ENCODE measurements around the gene ICAM2.
"Not testable (repeated sequence)": the region's sequence is repeated elsewhere in the genome, so short reads cannot be mapped to it uniquely, and the experiment has no call there.

ICAM2 gene

GRCh38 chr17:63997341-63998048 is 22.9 kb downstream of the ICAM2 start:
- DNase-seq (ENCODE audit: low read depth), result no peak

- DNase-seq (ENCODE audit: low read depth), result no peak
Measured at GRCh38 chr17:63996430-63997182, 23.8 kb downstream of the ICAM2 start.

GRCh38 chr17:63995626-63996025 is 24.8 kb downstream of the ICAM2 start:
- DNase-seq (ENCODE audit: low read depth), result no peak

GRCh38 chr17:63993368-63993985 is 27.0 kb downstream of the ICAM2 start:
- DNase-seq (ENCODE audit: low read depth), result no peak

- no peak for DNase-seq (ENCODE audit: low read depth)
Measured at GRCh38 chr17:63991611-63992010, 28.8 kb downstream of the ICAM2 start.

GRCh38 chr17:63989622-63990345 is 30.6 kb downstream of the ICAM2 start:
- no peak for DNase-seq (ENCODE audit: low read depth)

- no peak for DNase-seq (ENCODE audit: low read depth)
Measured at GRCh38 chr17:63988741-63989621, 31.5 kb downstream of the ICAM2 start.

- DNase-seq (ENCODE audit: low read depth), result no peak
Measured at GRCh38 chr17:63988127-63988478, 32.3 kb downstream of the ICAM2 start.

- no peak for DNase-seq (ENCODE audit: low read depth)
Measured at GRCh38 chr17:63987221-63988126, 33.0 kb downstream of the ICAM2 start.

- DNase-seq (ENCODE audit: low read depth), result no peak
Measured at GRCh38 chr17:63986821-63987220, 33.6 kb downstream of the ICAM2 start.

GRCh38 chr17:63985387-63986140 is 34.9 kb downstream of the ICAM2 start:
- no peak for DNase-seq (ENCODE audit: low read depth)

- DNase-seq (ENCODE audit: low read depth), result no peak
Measured at GRCh38 chr17:63984651-63985386, 35.6 kb downstream of the ICAM2 start.

- no peak for DNase-seq (ENCODE audit: low read depth)
Measured at GRCh38 chr17:63984236-63984635, 36.2 kb downstream of the ICAM2 start.

GRCh38 chr17:63983320-63983719 is 37.1 kb downstream of the ICAM2 start:
- DNase-seq (ENCODE audit: low read depth), result no peak

GRCh38 chr17:63982641-63983040 is 37.8 kb downstream of the ICAM2 start:
- not testable (repeated sequence) for DNase-seq (ENCODE audit: low read depth)

GRCh38 chr17:63978272-63979200 is 41.9 kb downstream of the ICAM2 start:
- DNase-seq (ENCODE audit: low read depth), result no peak

- no peak for DNase-seq (ENCODE audit: low read depth)
Measured at GRCh38 chr17:63976702-63977101, 43.7 kb downstream of the ICAM2 start.

- DNase-seq (ENCODE audit: low read depth), result no peak
Measured at GRCh38 chr17:63975541-63976092, 44.8 kb downstream of the ICAM2 start.

Data from CMK (cell line).